Mammary epithelial cell (primary cell): ENCODE data around the gene GRWD1.

Source experiments
- EZH2 ChIP-seq: IDR thresholded peaks from 2 replicates; pipeline ENCODE4 v1.6.1; 2012; ENCODE audit warnings: low read length, inconsistent platforms, borderline replicate concordance
- TF ChIP-seq, protein P1 (sequence below), 2 donors: IDR thresholded peaks in 1 of 2; conservative IDR thresholded peaks in 1 of 2; 2 replicates each; pipeline ENCODE4 v1.5.1; 2011 to 2012; ENCODE audit warnings: inconsistent platforms in 2 of 2, low read length in 2 of 2, mild to moderate bottlenecking in 2 of 2, control low read depth in 1 of 2, low read depth in 1 of 2; ENCODE audit not compliant: insufficient read depth in 1 of 2; ENCODE audit errors: extremely low read depth in 1 of 2

- TF ChIP-seq, protein P1, sequence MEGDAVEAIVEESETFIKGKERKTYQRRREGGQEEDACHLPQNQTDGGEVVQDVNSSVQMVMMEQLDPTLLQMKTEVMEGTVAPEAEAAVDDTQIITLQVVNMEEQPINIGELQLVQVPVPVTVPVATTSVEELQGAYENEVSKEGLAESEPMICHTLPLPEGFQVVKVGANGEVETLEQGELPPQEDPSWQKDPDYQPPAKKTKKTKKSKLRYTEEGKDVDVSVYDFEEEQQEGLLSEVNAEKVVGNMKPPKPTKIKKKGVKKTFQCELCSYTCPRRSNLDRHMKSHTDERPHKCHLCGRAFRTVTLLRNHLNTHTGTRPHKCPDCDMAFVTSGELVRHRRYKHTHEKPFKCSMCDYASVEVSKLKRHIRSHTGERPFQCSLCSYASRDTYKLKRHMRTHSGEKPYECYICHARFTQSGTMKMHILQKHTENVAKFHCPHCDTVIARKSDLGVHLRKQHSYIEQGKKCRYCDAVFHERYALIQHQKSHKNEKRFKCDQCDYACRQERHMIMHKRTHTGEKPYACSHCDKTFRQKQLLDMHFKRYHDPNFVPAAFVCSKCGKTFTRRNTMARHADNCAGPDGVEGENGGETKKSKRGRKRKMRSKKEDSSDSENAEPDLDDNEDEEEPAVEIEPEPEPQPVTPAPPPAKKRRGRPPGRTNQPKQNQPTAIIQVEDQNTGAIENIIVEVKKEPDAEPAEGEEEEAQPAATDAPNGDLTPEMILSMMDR (conservative IDR thresholded peaks at IDR 0.05 in 1 of 2, IDR thresholded peaks at IDR 0.05 in 1 of 2; ENCODE audit: extremely low read depth in 1 of 2, insufficient read depth in 1 of 2, low read depth in 1 of 2, low read length in 2 of 2), result no peak
- no peak for TF ChIP-seq EZH2
These were observed 26.4 kb upstream of the GRWD1 start for GRCh38 chr19:48419158-48419920.
